Body of pancreas (tissue), 4 donors: ENCODE data around the gene ZBTB21.

Experiments used
- POLR2A ChIP-seq, 3 donors: fragments of 450-650 bp; IDR thresholded peaks; one replicate each; pipeline ENCODE4 v1.6.1; 2016; ENCODE audit warnings: antibody characterized with exemption in 3 of 3, mild to moderate bottlenecking in 2 of 3
- TF ChIP-seq, protein P1 (sequence below), 7 experiments: fragments of 450-650 bp in 4 of 7; fragments of 200-600 bp in 3 of 7; sonication (generic) in 3 of 7; IDR thresholded peaks; one replicate each; pipeline ENCODE4 v1.5.1; 2016 to 2019; ENCODE audit warnings: antibody characterized with exemption in 7 of 7

DNA sequence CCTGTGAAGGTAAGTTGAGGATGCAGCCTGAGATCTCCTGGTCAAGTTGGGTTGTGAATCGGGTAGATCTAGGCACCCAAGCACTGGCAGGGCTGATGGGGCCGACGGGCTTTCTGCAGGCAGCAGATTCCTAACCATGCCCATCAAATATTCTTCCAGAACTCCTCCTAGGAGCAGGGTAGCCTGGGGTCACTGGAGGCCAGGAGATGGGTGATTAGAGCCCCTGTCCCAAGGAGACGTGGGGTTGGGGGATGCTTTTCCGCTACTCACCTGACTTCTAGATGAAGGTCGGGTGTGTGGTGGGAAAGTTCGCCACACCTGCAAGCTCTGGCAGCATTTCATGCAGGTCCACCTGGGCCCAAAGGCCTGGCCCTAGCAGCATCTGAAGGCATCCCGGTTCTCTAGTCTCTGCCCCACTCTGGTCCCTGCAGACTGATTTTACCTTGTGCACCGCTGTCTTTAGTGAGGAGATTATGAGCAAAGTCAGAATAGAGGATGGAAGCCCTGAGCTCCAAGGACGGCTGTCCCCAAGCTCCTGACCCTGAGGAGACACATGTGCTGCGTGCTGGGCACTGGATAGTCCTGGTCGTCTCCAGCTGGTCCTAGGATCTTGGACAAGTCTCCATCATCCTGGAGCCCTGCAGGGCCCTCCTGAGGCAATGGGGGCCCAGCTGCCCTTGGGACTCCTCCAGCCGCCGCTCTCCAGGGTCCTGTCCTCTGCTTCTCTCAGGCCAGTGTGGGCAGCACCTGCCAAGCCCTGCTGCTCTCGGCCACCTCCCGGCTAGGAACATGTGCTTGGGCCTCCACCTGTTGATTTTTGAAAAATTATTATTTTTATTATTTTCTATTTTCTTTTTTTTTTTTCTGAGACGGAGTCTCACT lies 34.5 kb downstream of the ZBTB21 start:
- TF ChIP-seq, protein P1, sequence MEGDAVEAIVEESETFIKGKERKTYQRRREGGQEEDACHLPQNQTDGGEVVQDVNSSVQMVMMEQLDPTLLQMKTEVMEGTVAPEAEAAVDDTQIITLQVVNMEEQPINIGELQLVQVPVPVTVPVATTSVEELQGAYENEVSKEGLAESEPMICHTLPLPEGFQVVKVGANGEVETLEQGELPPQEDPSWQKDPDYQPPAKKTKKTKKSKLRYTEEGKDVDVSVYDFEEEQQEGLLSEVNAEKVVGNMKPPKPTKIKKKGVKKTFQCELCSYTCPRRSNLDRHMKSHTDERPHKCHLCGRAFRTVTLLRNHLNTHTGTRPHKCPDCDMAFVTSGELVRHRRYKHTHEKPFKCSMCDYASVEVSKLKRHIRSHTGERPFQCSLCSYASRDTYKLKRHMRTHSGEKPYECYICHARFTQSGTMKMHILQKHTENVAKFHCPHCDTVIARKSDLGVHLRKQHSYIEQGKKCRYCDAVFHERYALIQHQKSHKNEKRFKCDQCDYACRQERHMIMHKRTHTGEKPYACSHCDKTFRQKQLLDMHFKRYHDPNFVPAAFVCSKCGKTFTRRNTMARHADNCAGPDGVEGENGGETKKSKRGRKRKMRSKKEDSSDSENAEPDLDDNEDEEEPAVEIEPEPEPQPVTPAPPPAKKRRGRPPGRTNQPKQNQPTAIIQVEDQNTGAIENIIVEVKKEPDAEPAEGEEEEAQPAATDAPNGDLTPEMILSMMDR (IDR thresholded peaks at IDR 0.05): no peak
- TF ChIP-seq POLR2A (IDR thresholded peaks at IDR 0.05): no peak
